IPS-20b (cell line): Measurements from ENCODE around the gene BAIAP2.

ENCODE experiments used
- H3K27ac ChIP-seq: one replicate; pipeline ENCODE4 v1.5.1; 2013; ENCODE audit warnings: low read length
- H3K27me3 ChIP-seq: 2 replicates; pipeline ENCODE4 v1.6.1; 2013; ENCODE audit warnings: mild to moderate bottlenecking, low read length, inconsistent platforms; ENCODE audit not compliant: insufficient read depth
- H3K36me3 ChIP-seq: 2 replicates; pipeline ENCODE4 v1.6.1; 2013; ENCODE audit warnings: low read depth, mild to moderate bottlenecking, inconsistent platforms, low read length, moderate library complexity; ENCODE audit not compliant: insufficient read depth
- H3K4me1 ChIP-seq: 2 replicates; pipeline ENCODE4 v1.6.1; 2013; ENCODE audit warnings: mild to moderate bottlenecking, control low read depth, inconsistent platforms, low read length, moderate library complexity; ENCODE audit not compliant: insufficient read depth
- H3K4me3 ChIP-seq: 2 replicates; pipeline ENCODE4 v1.5.1; 2013; ENCODE audit warnings: mild to moderate bottlenecking, low read length, inconsistent platforms
- H3K9ac ChIP-seq: 2 replicates; pipeline ENCODE4 v1.6.1; 2013; ENCODE audit warnings: low read depth, mild to moderate bottlenecking, inconsistent platforms, low read length, moderate library complexity
- H3K9me3 ChIP-seq: 2 replicates; pipeline ENCODE4 v1.6.1; 2013; ENCODE audit warnings: mild to moderate bottlenecking, low read depth, low read length, inconsistent platforms; ENCODE audit not compliant: insufficient read depth

BAIAP2 gene

GRCh38 chr17:81062014-81062780 is 27.2 kb downstream of the BAIAP2 start:
- Histone ChIP-seq H3K9ac (no peak overlapping the region), H3K4me1 (no peaks in the 10 kb centered on the region)

GRCh38 chr17:81063106-81064093 is 28.4 kb downstream of the BAIAP2 start:
- no peaks in the 10 kb centered on the region for H3K27me3 ChIP-seq

More at GRCh38 chr17:81062014-81062780, 27.2 kb downstream of the BAIAP2 start:
- no peak overlapping the region for H3K4me3 ChIP-seq
- H3K9me3 ChIP-seq: no peaks in the 10 kb centered on the region
- no peaks in the 10 kb centered on the region for H3K36me3 ChIP-seq
- no peak overlapping the region for H3K27ac ChIP-seq
- no peaks in the 10 kb centered on the region for H3K27me3 ChIP-seq

GRCh38 chr17:81064678-81065475 is 29.9 kb downstream of the BAIAP2 start:
- Histone ChIP-seq H3K36me3 (no peaks in the 10 kb centered on the region), H3K27me3 (no peaks in the 10 kb centered on the region), H3K4me1 (no peaks in the 10 kb centered on the region), H3K9me3 (no peaks in the 10 kb centered on the region), H3K27ac (no peak overlapping the region), H3K9ac (peak overlapping the region; percentile 25; the same call in 1 of the 2 replicates), H3K4me3 (no peak overlapping the region)

More at GRCh38 chr17:81063106-81064093, 28.4 kb downstream of the BAIAP2 start:
- Histone ChIP-seq H3K36me3 (no peaks in the 10 kb centered on the region), H3K27ac (no peak overlapping the region), H3K9me3 (no peaks in the 10 kb centered on the region), H3K9ac (no peak overlapping the region; the same call in 1 of the 2 replicates), H3K4me1 (no peaks in the 10 kb centered on the region), H3K4me3 (no peak overlapping the region)

- Histone ChIP-seq H3K36me3 (no peaks in the 10 kb centered on the region), H3K27me3 (no peaks in the 10 kb centered on the region), H3K4me3 (no peak overlapping the region), H3K4me1 (no peaks in the 10 kb centered on the region), H3K9ac (no peak overlapping the region), H3K9me3 (no peaks in the 10 kb centered on the region), H3K27ac (no peak overlapping the region)
Observed at GRCh38 chr17:81065500-81065899, 30.5 kb downstream of the BAIAP2 start.

- no peak overlapping the region for H3K27ac ChIP-seq
- H3K9ac ChIP-seq: no peak overlapping the region
- H3K27me3 ChIP-seq: no peaks in the 10 kb centered on the region
Observed at GRCh38 chr17:81066072-81066471, 31.1 kb downstream of the BAIAP2 start.

GRCh38 chr17:81066771-81067315 is 31.9 kb downstream of the BAIAP2 start:
- Histone ChIP-seq H3K27me3 (no peaks in the 10 kb centered on the region), H3K36me3 (no peaks in the 10 kb centered on the region), H3K4me3 (no peak overlapping the region), H3K4me1 (no peaks in the 10 kb centered on the region), H3K9ac (no peak overlapping the region), H3K27ac (no peak overlapping the region), H3K9me3 (no peaks in the 10 kb centered on the region)

More at GRCh38 chr17:81066072-81066471, 31.1 kb downstream of the BAIAP2 start:
- no peaks in the 10 kb centered on the region for H3K4me1 ChIP-seq
- no peak overlapping the region for H3K4me3 ChIP-seq
- H3K9me3 ChIP-seq: no peaks in the 10 kb centered on the region
- H3K36me3 ChIP-seq: no peaks in the 10 kb centered on the region

- no peaks in the 10 kb centered on the region for H3K27me3 ChIP-seq
- no peak overlapping the region for H3K27ac ChIP-seq
- H3K4me1 ChIP-seq: no peaks in the 10 kb centered on the region
- no peaks in the 10 kb centered on the region for H3K9me3 ChIP-seq
- no peaks in the 10 kb centered on the region for H3K36me3 ChIP-seq
- no peak overlapping the region for H3K4me3 ChIP-seq
- no peak overlapping the region for H3K9ac ChIP-seq
Observed at GRCh38 chr17:81067391-81067811, 32.5 kb downstream of the BAIAP2 start.

- Histone ChIP-seq H3K36me3 (no peaks in the 10 kb centered on the region), H3K27me3 (no peaks in the 10 kb centered on the region), H3K27ac (no peak overlapping the region), H3K4me1 (no peaks in the 10 kb centered on the region), H3K9ac (no peak overlapping the region), H3K4me3 (no peak overlapping the region), H3K9me3 (no peaks in the 10 kb centered on the region)
Observed at GRCh38 chr17:81068411-81069134, 33.6 kb downstream of the BAIAP2 start.

- H3K9me3 ChIP-seq: no peaks in the 10 kb centered on the region
- H3K4me1 ChIP-seq: no peaks in the 10 kb centered on the region
- no peaks in the 10 kb centered on the region for H3K36me3 ChIP-seq
- no peaks in the 10 kb centered on the region for H3K27me3 ChIP-seq
- no peak overlapping the region for H3K9ac ChIP-seq
- no peak overlapping the region for H3K4me3 ChIP-seq
- H3K27ac ChIP-seq: no peak overlapping the region
Observed at GRCh38 chr17:81069135-81069645, 34.2 kb downstream of the BAIAP2 start.

GRCh38 chr17:81070541-81071246 is 35.7 kb downstream of the BAIAP2 start:
- Histone ChIP-seq H3K27me3 (no peaks in the 10 kb centered on the region), H3K4me1 (no peaks in the 10 kb centered on the region), H3K27ac (no peak overlapping the region), H3K9me3 (no peaks in the 10 kb centered on the region), H3K4me3 (no peak overlapping the region), H3K9ac (no peak overlapping the region), H3K36me3 (no peaks in the 10 kb centered on the region)
